ENCODE data around the gene THSD7A.
"Not testable (repeated sequence)": the region's sequence is repeated elsewhere in the genome, so short reads cannot be mapped to it uniquely, and the experiment has no call there.

THSD7A gene

GRCh38 chr7:11443934-11444333 lies 388.1 kb downstream of the THSD7A start:
- not testable (repeated sequence) for DNase-seq

GRCh38 chr7:11437994-11438393 lies 394.0 kb downstream of the THSD7A start:
- DNase-seq: no peak

- DNase-seq: no peak
Measured at GRCh38 chr7:11436773-11437524, 395.0 kb downstream of the THSD7A start.

- no peak for DNase-seq
Measured at GRCh38 chr7:11436316-11436715, 395.7 kb downstream of the THSD7A start.

- no peak for DNase-seq
Measured at GRCh38 chr7:11434366-11434765, 397.6 kb downstream of the THSD7A start.

- DNase-seq: peak; percentile 35 to 54
Measured at GRCh38 chr7:11430841-11431240, 401.2 kb downstream of the THSD7A start.

- peak; percentile 59 to 65 for DNase-seq
Measured at GRCh38 chr7:11430112-11430511, 401.9 kb downstream of the THSD7A start.

GRCh38 chr7:11428877-11429581 lies 403.0 kb downstream of the THSD7A start:
- DNase-seq: peak; percentile 20 to 41

- DNase-seq: peak; percentile 69 to 72
Measured at GRCh38 chr7:11427686-11428273, 404.2 kb downstream of the THSD7A start.

GRCh38 chr7:11424006-11424405 lies 408.0 kb downstream of the THSD7A start:
- no peak for DNase-seq

- no peak for DNase-seq
Measured at GRCh38 chr7:11420049-11420448, 411.9 kb downstream of the THSD7A start.

- DNase-seq: no peak
Measured at GRCh38 chr7:11416641-11417458, 415.1 kb downstream of the THSD7A start.

- no peak for DNase-seq
Measured at GRCh38 chr7:11415101-11415500, 416.9 kb downstream of the THSD7A start.

GRCh38 chr7:11413901-11414300 lies 418.1 kb downstream of the THSD7A start:
- no peak for DNase-seq

GRCh38 chr7:11412036-11412435 lies 420.0 kb downstream of the THSD7A start:
- no peak for DNase-seq

- DNase-seq: no peak
Measured at GRCh38 chr7:11410656-11411644, 421.0 kb downstream of the THSD7A start.

GRCh38 chr7:11404355-11404754 lies 427.6 kb downstream of the THSD7A start:
- no peak for DNase-seq

GRCh38 chr7:11403781-11404180 lies 428.2 kb downstream of the THSD7A start:
- DNase-seq: no peak

- DNase-seq: no peak
Measured at GRCh38 chr7:11394438-11394837, 437.6 kb downstream of the THSD7A start.

GRCh38 chr7:11379641-11380040 lies 452.4 kb downstream of the THSD7A start:
- no peak for DNase-seq

GRCh38 chr7:11376529-11376928 lies 455.5 kb downstream of the THSD7A start:
- no peak for DNase-seq

GRCh38 chr7:11374629-11375028 lies 457.4 kb downstream of the THSD7A start:
- DNase-seq: no peak

Data from inflammatory macrophage (primary cell).